ENCODE data around the gene JAKMIP1.

DNA sequence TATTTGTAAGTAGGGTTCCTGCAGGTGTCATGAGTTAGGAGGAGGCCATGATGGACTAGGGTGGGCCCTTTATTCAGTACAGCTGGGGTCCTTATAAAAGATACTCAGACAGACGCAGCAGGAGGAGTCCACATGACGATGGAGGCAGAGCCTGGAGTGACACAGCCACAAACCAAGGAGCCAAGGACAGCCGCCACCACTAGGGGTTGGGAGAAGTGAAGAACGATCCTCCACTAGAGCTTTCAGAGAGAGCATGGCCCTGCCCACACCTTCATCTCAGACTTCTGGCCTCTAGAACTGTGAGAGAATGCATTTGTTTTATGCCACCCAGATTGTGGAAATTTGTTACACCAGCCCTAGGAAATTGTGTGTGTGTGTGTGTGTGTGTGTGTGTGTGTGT is 31.1 kb downstream of the JAKMIP1 start:
- no peak for TF ChIP-seq EZH2 (optimal IDR thresholded peaks at IDR 0.05; ENCODE audit: low read depth, low read length)
- TF ChIP-seq, protein P1, sequence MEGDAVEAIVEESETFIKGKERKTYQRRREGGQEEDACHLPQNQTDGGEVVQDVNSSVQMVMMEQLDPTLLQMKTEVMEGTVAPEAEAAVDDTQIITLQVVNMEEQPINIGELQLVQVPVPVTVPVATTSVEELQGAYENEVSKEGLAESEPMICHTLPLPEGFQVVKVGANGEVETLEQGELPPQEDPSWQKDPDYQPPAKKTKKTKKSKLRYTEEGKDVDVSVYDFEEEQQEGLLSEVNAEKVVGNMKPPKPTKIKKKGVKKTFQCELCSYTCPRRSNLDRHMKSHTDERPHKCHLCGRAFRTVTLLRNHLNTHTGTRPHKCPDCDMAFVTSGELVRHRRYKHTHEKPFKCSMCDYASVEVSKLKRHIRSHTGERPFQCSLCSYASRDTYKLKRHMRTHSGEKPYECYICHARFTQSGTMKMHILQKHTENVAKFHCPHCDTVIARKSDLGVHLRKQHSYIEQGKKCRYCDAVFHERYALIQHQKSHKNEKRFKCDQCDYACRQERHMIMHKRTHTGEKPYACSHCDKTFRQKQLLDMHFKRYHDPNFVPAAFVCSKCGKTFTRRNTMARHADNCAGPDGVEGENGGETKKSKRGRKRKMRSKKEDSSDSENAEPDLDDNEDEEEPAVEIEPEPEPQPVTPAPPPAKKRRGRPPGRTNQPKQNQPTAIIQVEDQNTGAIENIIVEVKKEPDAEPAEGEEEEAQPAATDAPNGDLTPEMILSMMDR (IDR thresholded peaks at IDR 0.05; ENCODE audit: low read length) = no peak
- TF ChIP-seq EZH2phosphoT487 (IDR thresholded peaks at IDR 0.05; ENCODE audit: low read length) = no peak

All from MM.1S (cell line).